Smooth muscle cell of the brain vasculature (primary cell): ENCODE data around the gene ACOT13.
"Not testable (repeated sequence)": the region's sequence is repeated elsewhere in the genome, so short reads cannot be mapped to it uniquely, and the experiment has no call there.

Source experiments
- DNase-seq: peaks from one replicate; pipeline ENCODE4 v3.0.0-alpha.2; 2012; ENCODE audit warnings: low read depth, low spot score

Gene ACOT13

DNA sequence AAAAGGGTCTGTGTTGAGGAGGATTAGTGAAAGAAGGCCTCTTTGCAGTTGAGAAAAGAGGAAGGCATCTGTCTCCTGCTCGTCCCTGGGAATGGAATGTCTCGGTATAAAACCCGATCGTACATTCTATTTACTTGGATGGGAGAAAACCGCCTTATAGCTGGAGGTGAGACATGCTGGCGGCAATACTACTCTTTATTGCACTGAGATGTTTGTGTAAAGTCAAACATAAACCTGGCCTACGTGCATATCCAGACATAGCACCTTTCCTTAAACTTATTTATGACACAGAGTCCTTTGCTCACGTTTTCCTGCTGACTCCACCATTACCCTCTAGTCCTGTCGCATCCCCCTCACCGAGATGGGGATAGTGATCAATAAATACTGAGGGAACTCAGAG lies 4.6 kb upstream of the ACOT13 start:
- no peak for DNase-seq

DNA sequence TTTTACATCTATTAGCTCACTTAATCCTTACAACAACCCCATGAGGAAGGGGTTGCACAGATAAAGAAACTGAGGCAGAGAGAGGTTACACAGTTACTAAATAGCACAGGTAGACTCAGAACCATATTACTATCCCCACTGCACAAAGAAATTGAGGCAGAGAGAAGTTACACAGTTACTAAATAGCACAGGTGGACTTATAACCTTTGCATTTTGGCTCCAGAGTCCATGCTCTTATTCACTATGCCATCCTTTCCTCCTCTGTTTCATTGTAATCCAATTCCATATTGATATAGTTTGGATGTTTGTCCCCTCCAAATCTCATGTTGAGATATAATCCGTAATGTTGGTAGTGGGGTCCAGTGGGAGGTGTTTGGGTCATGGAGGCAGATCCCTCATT lies 3.7 kb upstream of the ACOT13 start:
- no peak for DNase-seq

DNA sequence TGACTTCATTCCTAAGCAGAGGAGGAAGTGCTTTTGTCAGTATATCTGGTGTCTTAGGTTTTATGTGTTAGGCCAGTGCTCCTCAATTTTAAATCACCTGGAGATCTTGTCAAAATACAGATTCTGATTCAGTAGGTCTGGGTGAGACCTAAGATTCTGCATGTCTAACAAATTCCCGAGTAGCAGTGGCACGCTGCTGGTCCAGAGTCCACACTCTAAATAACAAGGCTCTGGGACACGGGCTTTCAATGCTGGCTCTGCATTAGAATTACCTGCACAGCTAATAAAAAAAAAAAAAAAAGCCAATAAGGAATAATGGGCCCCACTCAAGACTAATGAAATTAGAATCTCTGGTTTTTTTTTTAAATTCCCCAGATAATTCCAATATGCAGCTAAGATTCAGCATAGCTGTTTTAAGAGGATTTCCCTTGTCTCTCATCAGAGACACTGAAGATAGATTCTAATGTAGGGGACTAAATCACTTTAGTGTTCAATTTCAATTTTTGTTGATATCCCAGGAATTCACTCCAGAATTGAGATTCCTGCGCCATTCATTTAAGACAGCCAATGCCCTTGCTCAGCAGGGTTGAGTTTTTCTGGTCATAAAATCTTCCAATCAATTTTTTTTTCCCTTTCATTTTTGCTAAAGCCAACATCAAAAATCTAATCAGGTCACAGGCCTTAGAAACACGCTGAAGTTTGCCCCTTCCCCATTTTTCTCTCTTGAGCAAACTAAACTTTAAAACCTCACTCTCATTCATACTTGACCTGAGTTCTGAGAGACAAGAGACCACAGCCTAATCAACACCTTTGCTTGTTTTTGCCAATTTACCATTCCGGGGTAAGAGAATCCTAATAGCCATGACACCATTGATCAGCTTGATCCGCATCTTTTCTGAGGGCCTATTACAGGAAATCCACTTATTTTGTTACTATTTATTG lies 2.6 kb upstream of the ACOT13 start:
- DNase-seq = no peak

DNA sequence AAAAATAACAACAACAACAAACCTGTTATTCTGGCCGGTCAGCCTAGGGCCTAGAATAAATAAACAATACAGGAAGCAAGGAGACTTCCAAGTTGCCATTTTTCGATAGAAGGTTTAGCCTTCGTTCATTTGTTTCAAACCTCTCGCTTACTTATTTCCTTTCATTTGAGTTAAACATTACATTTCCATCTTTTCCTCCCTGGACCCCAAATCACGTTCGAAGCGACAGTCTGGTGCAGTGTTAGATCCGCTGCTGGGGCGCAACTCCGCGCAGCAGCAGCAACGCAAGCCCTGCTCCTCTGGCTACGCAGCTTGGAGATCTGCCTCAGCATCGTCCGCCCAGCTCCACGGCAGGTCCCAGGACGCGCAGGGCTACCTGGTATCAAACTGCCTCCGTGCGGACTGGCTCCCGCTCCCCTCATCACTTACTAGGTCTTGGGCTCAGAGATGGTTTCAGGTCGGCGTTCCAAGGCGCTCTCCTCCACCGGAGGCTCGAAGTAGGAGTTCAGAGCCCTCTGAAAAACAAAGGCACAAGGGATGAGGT lies 708 bp upstream of the ACOT13 start:
- no peak for DNase-seq

DNA sequence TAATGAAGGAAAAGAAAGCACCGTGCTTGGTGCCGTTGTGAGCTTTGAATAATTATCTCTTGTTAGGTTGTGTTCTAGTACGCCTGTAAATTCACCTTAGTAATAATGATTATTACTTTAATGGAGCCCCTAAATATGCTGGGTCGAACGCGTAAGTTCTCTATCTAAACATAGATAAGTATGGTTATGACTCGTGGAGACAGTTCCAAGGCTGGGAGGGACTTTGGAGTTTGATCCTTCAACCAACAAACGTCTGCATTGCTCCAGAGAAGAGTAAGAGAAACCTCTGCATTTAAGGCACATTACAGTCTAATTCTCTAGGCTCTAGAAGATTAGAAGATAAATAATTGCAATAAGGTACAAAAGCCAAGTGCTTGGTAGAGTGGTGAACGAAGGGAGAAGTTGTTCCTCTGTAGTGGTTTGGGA lies 514 bp downstream of the ACOT13 start:
- DNase-seq = no peak

DNA sequence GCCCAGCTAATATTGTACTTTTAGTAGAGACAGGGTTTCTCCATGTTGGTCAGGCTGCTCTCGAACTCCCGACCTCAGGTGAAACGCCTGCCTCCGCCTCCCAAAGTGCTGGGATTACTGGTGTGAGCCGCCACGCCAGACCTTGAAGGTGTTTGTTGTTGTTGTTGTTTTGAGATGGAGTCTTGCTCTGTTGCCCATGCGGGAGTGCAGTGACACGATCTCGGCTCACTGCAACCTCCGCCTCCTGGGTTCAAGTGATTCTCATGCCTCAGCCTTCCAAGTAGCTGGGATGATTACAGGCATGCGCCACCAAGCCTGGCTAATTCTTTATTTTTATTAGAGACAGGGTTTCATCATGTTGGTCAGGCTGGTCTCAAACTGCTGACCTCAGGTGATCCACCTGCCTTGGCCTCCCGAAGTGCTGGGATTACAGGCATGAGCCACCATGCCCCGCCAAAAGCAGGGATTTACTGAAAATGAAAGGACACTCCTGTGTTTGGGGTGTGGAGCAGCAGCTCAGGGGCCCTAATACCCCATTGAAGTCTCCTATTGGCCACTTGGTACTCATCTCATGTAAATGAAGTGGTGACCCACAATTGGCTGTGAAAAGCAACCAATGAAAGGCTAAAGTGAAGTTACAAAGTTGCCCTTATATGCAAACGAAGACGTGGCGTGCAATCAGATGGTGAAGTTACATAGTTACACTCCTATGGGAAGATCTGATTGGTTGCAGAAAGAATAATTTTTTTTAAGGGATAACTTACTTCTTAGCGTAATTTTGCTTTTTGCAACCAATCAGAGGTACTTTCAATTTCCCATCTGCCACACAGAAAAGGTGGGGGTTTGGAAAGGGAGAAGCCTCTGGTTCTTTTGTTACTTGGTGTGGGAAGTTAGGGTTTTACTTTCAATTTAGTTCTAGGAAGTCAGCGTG lies 1.5 kb downstream of the ACOT13 start:
- not testable (repeated sequence) for DNase-seq

DNA sequence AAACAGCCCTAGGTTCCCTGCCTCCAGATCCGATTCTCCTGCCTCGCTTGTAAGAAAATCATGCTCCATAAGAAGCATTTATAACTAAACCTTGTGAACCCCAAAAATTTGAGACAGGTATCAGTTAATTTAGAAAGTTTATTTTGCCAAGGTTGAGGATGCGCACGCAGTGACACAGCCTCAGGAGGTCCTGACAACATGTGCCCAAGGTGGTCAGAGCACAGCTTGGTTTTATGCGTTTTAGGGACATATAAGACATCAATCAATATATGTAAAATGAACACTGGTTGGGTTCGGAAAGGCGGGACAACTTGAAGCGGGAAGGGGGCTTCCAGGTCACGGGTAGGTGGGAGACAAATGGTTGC lies 2.1 kb downstream of the ACOT13 start:
- no peak for DNase-seq

DNA sequence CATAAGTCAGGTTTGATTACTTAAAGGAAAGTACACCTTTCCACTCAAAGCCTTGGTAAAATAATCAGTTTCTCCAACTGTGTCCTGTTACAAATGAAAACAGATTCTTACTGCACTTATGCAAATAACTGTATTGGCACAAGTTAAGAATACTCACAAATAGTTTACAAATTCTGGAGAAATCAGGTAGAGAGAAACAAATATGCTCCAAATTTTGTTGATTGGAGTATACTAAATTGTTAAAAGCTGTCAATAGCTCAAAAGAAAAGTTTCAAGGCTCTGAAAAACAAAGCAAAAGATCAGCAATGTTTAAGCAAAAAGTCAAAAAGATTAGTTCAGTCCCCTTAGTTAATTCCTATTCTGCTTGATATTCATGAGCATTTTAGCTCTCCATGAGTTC lies 3.6 kb downstream of the ACOT13 start:
- not testable (repeated sequence) for DNase-seq

DNA sequence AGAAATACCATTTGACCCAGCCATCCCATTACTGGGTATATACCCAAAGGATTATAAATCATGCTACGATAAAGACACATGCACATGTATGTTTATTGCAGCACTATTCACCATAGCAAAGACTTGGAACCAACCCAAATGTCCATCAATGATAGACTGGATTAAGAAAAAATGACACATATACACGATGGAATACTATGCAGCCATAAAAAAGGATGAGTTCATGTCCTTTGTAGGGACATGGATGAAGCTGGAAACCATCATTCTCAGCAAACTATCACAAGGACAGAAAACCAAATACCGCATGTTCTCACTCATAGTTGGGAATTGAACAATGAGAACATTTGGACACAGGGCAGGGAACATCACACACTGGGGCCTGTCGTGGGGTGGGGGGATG lies 4.2 kb downstream of the ACOT13 start:
- DNase-seq = not testable (repeated sequence)

DNA sequence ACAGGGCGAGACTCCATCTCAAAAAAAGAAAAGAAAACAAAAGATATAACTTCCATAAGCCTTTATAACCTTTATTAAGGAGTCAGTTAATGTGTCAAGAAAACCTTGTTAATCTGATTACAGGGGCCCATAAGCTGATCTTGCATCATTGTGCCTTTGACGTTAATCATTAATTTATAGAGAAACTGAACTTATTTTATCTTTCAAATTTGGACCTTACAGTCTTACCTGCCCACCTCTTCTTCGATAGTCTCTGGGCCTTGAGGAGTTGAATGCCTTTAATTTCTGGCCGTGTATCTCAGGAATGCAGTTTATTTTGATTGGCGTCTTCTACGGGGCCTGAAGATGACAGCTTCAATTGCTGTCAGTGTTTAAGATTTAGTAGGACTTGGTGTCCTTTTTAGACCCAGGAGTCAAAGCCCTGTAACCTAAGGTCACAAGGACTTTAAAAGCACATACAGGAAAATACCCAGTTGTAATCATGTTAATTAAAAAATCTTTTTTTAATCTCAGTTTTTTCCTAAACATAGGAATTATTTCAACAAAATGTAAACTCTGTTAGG lies 5.8 kb downstream of the ACOT13 start:
- DNase-seq = no peak

DNA sequence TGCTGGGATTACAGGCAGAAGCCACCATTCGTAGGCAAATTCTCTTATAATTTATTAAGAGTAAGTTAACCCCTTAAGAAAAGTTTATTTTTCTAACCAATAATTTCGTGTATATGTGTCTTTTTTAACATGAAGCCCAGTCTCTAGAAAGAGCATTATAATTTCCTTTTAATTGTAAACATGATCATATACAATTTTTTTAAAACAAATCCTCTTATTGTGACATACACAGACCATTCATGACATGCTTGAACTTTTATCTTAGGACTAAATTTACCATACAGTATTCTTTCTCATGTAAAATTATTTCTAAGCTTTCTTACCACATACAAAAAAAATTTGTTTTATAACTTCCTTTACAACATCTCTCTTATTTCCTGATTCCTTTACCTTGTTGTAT lies 6.7 kb downstream of the ACOT13 start:
- DNase-seq = no peak

DNA sequence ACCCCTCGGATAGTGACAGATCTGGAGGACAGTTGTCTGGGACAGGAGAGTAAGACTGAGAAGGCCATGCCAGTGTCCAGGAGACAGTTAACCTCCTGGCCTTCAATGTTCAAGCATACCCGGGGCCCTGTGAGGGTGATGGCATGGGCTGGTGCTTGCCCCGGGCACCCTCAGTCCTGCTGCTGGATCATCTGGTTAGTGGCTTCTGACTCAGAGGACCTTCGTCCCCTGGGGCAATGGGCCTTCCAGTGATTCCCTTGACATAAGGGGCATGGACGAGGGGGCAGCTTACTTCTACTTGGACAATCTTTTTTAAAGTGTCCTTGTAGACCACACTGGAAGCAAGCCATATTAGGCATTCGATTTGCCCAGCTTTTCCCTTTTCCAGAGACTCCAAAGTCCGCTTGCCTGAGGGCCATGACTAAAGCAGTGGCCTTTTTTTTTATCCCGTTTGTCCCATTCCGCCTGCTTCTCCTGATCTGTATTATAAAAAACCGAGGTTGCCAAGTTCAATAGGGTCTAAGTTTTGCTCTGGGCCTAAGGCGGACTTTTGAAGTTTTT lies 12.0 kb downstream of the ACOT13 start:
- DNase-seq = not testable (repeated sequence)

DNA sequence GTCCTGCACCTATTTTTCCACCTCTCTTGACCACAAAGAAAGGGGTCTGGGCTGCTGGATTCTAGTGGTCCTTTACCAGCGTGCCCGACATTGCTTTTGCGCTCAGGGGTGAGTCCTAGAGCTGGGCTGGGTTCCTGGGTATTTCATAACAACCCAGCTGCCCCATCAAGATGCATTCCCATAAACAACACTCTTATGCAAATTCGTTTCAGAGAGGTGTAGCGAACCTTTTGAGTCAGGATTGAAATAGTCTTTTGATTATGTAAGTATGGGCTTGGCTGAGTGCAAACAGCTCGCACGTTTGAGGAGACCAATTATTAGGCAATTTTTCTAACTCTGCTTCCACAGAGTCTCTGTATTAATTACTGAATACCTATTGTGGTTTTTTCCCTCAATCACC lies 13.7 kb downstream of the ACOT13 start:
- no peak for DNase-seq

DNA sequence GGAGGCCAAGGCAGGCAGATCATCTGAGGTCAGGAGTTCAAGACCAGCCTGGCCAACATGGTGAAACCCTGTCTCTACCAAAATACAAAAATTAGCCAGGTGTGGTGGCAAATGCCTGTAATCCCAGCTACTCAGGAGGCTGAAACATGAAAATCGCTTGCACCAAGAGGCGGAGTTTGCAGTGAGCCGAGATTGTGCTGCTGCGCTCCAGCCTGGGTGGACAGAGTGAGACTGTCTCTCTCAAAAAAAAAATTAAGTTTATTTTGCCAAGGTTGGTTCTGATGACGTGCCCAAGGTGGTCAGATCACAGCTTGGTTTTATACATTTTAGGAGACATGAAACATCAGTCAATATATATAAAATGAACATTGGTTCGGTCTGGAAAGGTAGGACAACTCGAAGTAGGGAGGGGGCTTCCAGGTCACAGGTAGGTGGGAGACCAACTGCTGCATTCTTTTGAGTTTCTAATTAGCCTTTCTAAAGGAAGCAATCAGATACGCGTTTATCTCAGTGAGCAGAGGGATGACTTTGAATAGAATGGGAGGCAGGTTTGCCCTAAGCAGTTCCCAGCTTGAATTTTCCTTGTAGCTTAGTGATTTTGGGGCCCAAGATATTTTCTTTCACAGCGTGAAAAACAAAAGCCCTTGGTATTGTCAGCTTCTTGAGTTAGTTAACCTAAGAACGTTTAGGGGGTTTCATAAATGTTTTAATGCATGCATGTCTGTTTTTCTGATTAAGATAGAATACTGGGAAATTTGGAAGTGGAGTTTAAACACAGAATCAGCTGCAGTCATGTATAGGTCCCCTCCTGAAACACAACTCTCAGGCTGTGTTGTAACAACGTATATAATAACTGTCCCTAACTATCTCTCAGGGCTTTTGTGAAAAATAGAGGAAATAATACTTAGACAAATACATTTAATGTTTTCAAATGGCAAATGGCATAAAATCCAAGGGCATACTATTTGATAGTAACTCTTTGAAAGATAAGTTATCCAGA lies 16.7 kb downstream of the ACOT13 start:
- no peak for DNase-seq

DNA sequence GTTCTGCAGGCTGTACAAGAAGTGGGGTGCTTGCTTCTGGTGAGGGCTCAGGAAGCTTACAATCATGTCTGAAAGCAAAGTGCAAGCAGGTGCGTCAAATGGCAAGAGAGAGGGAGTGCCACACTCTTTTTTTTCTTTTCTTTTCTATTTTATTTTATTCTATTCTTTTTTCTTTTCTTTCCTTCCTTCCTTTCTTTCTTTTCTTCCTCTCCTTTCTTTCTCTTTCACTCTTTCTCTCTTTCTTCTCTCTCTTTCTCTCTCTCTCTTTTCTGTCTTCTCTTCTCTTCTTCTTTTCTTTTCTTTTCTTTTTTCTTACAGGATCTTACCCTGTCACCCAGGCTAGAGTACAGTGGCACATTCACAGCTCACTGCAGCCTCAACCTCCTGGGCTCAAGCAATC lies 19.5 kb downstream of the ACOT13 start:
- DNase-seq = no peak

DNA sequence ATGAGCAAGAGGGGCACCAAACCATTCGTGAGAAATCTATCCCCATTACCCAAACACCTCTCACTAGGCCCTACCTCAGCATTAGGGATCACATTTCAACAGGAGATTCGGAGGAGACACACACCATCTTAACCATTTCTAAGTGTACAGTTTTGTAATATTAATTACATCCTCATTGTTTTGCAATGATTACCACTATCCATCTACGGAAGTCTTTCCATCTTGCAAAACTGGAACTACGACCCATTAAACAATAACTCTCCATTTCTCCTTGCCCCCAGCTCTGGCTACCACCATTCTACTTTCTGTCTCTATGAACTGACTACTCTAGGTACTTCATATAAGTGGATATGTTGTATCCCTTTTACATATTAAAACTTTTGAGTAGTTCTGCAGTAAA lies 20.1 kb downstream of the ACOT13 start:
- no peak for DNase-seq

DNA sequence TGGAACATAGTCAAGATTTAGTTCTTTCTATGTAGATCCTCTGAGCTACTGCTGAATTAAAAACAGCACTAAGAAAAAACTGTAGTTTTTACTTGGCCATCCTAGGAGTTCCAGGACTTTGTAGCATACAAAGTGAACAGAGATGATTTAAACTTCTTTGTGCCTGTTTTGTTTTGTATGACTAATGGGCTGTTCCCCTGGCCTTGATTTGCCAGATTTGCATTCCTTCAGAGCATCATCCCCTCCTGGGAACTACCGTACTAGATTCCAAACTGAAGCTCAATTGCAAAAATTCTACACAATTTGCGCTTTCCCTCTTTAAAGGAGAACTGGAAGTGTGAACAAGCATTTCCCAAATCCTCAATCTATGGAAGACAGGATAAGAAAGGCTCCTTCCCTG lies 23.1 kb downstream of the ACOT13 start:
- DNase-seq = no peak

DNA sequence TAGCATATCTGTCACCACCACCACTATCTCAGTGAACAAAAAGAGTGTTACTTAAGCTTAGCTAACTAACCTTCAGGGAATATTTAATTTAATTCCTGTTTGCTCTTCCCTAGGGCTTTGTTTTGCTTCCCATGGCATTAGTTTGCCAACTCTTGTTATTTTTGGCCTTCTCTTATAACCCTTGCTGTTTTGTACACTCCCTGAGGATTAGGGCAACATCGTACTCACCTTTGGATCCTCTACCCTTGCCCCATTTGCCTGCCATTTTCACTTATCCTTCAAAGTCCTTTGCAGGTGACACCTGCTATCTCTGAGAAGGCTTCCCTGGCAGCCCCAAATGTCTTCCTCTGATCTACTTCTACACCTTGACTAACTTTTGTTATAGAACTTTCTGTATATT lies 23.7 kb downstream of the ACOT13 start:
- DNase-seq = no peak

DNA sequence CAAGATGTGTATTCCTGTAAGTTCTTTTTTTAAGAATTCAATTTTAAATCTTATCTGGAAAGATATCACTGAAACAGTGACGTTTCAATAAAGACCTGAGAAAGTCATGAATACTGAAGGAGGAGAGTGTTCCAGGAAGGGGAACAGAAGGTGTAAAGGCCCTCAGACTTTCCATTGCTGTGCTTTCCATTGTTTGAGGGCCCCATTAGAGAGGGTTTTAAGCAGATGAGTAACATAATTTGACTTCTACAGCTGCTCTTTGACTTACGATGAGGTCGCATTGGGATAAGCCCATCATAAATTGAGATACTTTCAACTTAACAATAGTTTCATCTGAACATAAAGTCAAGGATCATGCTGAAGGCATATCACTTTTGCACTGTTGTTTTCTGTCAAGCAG lies 24.7 kb downstream of the ACOT13 start:
- DNase-seq = no peak

DNA sequence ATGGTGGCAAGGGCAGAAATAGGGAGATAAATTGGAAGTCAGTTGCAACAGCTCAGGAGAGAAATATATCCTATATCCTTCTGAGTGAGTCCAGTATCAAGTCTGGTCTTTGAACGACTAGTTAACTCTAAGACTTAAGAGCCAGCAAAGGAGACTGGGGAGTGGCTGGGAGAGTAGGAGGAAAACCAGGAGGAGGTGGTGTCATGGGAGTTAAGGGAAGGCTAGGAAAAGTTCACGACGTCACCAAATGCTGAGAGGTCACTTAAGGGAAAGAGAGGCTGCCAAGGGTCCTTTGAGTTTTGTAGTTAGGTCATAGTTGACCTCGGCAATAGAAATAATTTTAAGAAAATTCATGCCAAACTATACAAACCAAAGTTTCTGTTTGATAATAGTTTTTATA lies 25.1 kb downstream of the ACOT13 start:
- no peak for DNase-seq
